TTC549 (cell line): ENCODE results near the gene DCLK1.
"Not testable (repeated sequence)": the region's sequence is repeated elsewhere in the genome, so short reads cannot be mapped to it uniquely, and the experiment has no call there.

Source experiments
- FAIRE-seq: peaks from 2 replicates; lab custom pipeline; 2012; peaks lifted over from hg19 to GRCh38; lab: Jason Lieb, UNC

The DCLK1 gene

DNA sequence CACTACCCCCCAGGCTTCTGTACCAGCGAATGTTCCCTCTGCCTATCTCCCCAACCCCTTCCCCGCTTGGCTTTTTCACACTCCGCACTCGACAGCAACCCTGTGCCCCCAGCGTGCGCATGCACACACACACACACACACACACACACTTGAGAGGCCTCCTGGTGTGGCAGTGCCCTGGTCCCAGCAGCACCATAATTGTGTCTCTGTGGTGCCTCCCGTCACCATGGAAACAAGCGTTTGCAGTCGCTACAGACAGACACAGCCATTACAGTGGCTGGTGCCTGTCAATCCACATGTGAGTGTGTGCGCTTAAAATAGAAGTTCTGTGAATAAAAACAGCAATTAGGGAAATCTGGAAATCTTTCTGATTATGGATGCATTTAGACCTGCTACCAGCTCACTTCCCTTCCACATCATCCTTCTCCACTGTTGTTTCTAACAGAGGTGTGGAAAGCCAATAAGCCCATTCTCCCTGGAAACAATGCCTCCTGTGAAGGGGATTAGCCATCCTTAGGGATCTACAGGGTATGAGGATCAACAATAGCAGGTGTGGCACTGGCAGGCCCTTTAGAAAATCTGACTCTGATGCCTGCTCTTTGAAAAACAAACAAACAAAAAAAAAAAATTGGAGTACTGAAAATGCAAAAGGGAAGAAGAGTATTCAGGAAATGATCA is 146.3 kb downstream of the DCLK1 start:
- no peak for FAIRE-seq

- no peak for FAIRE-seq
Measured at GRCh38 chr13:35984287-35984686, 146.9 kb downstream of the DCLK1 start.

DNA sequence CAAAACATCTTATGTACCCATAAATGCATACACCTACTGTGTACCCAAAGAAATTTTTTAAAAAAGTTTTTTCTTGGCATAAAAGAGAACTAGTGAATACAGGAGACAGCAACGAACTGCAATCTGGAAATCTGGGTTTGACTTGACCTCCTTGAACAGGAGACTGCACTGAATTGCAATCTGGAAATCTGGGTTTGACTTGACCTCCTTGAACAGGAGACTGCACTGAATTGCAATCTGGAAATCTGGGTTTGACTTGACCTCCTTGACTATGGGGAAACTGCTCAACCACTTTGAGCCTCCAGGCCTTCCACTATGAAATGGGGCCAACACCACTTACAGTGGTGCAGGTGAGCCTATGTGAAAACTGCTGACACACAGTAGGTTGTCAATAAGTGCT is 147.5 kb downstream of the DCLK1 start:
- not testable (repeated sequence) for FAIRE-seq

DNA sequence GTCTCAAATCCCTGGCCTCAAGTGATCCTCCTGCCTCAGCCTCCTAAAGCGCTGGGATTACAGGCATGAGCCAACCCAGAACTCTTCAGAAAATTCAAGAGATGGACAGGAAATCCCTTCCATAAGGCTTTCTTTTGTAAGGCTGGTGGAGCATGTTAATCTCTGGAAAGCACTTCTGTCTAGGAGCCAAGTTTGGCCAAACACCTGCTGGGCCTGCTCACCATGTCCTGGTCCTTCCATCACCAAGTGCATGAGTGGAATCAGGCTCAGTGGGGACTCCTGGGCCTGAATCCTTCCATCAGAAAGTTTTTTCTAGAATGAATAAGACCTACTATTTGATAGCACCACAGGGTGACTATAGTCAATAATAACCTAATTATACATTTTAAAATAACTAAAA is 148.0 kb downstream of the DCLK1 start:
- no peak for FAIRE-seq

DNA sequence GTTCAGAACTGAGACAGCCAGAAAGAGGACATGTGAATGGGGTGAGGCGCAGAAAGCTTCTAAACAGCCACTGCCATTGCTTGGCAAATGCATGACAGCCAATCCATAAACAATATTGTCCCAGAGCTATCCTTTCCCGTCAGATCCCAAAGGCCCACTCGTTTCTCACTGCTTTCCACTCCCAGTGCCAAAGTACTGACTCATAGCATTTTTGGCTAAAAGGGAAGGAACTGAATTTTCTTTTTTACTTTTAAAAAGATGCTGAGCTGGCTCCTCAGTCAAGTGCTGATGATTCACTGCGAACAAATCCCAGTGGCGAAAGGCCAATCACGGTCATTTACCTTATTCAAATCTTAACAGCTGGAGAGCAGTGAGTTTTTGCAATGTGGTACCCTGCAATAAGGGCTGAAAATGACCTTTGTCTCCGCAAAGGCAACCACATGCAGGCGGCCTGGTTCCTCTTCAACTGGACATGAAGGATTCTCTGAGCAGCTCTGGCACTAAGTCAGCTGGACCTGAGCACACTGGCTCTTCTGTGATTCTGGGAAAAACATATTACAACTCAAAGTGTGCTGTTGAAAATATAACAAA is 151.7 kb downstream of the DCLK1 start:
- no peak for FAIRE-seq

DNA sequence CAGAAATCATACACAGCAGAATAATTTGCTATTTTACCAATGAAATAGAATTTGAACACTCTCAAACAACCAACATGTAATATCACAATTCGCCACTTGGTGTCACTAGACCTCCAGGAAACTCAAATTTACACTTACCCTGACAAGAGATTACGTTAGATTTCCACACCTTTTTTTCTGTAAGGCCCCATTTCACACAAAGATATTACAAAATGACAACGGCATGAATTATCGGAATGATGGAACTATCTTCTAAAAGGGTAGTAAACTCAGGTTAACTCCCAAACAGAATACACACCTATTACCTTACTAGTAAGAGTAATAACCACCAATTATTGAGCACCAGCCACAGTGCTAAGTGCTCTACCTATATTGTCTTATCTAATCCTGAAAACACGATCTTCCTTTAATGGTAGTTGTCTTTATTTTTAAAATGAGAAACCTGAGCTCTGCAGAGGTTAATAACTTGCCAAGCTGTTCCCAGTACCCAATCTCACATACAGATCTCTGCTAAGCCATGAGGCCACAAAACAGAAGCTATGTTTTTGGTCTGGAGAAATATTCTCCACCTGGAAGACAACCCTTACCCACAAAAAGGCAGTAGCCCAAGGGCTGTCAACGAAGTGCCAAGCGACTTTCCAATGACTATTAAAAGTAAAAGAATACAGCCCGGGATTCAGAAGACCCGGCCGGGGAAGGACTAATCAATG is 152.4 kb downstream of the DCLK1 start:
- FAIRE-seq, result peak; percentile 64

DNA sequence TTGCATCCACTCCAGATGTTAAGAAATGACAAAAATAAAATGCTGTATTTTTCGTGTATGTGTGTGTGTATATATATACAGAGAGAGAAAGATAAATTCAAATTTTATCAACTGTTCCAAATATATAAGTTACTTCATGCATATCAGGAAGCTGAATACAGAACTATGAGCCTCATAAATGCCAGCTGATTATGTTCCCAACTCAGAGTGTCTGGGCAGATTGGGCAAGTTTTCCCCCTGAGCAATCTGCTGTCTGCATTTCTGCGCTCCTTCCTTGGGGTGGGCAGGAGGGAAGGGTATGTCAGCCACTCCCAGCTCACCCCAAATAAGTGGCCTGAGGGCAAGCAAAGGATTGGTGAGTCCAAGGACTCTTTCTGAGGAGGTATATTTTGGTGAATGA is 154.1 kb downstream of the DCLK1 start:
- no peak for FAIRE-seq

GRCh38 chr13:35976126-35976525 is 155.1 kb downstream of the DCLK1 start:
- FAIRE-seq, result no peak

- not testable (repeated sequence) for FAIRE-seq
Measured at GRCh38 chr13:35966951-35967350, 164.2 kb downstream of the DCLK1 start.

- no peak for FAIRE-seq
Measured at GRCh38 chr13:35966024-35966423, 165.2 kb downstream of the DCLK1 start.

GRCh38 chr13:35965226-35965927 is 165.8 kb downstream of the DCLK1 start:
- FAIRE-seq, result no peak

DNA sequence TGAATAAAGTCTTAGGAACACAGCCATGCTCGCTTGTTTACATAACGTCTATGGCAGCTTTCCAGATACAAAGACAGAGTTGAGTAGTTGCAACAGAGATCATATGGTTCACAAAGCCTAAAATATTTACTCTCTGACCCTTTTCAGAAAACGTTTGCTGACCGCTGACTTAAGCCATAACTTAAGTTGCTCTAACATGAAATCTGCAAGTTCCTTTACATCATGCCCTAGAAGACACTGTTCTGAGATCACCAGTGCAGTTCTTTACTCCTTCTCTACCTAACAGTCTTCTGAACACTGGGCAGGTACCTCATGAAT is 166.4 kb downstream of the DCLK1 start:
- FAIRE-seq, result no peak

GRCh38 chr13:35964011-35964862 is 166.9 kb downstream of the DCLK1 start:
- no peak for FAIRE-seq

- no peak for FAIRE-seq
Measured at GRCh38 chr13:35961461-35962220, 169.5 kb downstream of the DCLK1 start.

- no peak for FAIRE-seq
Measured at GRCh38 chr13:35961002-35961401, 170.2 kb downstream of the DCLK1 start.

DNA sequence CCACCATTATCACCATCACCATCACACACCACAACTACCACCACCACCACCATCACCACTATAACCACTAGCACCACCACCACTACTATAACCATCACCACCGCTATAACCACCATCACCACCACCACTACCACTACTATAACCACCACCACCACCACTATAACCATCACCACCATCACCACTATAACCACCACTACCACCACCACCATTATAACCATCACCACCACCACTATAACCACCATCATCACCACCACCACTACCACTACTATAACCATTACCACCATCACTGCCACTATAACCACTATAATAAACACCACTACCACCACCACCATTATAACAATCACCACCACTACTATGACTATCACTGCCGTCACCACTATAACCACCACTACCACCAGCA is 173.2 kb downstream of the DCLK1 start:
- no peak for FAIRE-seq

GRCh38 chr13:35957241-35957731 is 173.9 kb downstream of the DCLK1 start:
- no peak for FAIRE-seq

GRCh38 chr13:35956074-35956473 is 175.1 kb downstream of the DCLK1 start:
- FAIRE-seq, result no peak

DNA sequence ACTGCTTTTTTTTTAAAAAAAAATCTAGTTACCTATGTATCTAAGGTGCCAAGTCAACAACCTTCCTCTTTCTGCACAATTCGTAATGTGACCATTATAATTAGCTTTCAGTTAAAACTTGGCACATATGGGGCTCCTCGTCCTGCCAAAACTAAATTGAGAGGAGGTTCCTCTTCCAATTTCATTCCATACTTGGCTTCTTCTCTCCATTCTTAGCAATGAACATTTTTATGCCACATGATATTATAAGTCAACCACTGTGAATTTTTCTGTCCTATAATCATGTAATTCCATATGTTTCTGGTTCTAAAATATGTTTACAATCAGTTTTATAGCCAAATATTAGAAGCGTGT is 177.0 kb downstream of the DCLK1 start:
- FAIRE-seq, result no peak

- no peak for FAIRE-seq
Measured at GRCh38 chr13:35953537-35954206, 177.5 kb downstream of the DCLK1 start.

DNA sequence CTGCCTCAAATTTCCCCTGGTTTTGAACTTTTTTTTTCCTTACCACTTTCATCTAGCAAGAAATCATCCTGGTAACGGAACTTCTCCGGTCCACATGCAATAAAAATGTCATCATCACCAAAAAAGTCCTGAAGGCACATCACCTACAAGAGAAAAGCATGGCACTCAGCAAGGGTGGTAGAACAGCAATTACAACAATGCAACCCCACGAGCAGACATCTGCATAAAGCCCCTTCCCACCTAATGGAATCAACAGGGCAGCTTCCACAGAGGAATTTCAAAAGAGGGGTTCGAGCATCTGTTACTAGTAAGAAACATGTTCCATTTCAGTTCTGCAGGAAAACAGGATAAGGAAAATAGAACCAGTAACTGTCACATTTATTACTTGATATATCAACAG is 183.9 kb downstream of the DCLK1 start:
- no peak for FAIRE-seq
